Lower leg skin (tissue), 4 donors: ENCODE measurements around the gene TMEM165. TPM values are rescaled to one million over a fixed set of nuclear protein-coding genes. Genes with fewer than 3 reads are reported as not detected.

Source experiments
- DNase-seq, 2 donors: peaks; one replicate each; pipeline ENCODE4 v3.0.0-alpha.2; 2019; ENCODE audit warnings: low spot score in 2 of 2
- H3K4me3 ChIP-seq: fragments of 200-600 bp; sonication (generic); 2 replicates; pipeline ENCODE4 v1.5.1; 2017; ENCODE audit warnings: mild to moderate bottlenecking, low read depth; ENCODE audit not compliant: poor library complexity, severe bottlenecking
- POLR2A ChIP-seq, 2 donors: fragments of 450-650 bp; IDR thresholded peaks; one replicate each; pipeline ENCODE4 v1.6.1; 2016 to 2017; ENCODE audit warnings: antibody characterized with exemption in 2 of 2, mild to moderate bottlenecking in 1 of 2, moderate library complexity in 1 of 2
- WGBS, 2 donors: methylation state at CpG; one replicate each; pipeline ENCODE4 v1.1.5; 2018; 5-methylcytosine and 5-hydroxymethylcytosine counted together
- intact Hi-C: fragments of 100-400 bp; cut with DNase I; formaldehyde crosslinking; loops from one replicate; pipeline ENCODE4 v1.15.0; 2023; ENCODE audit warnings: low total_unique reads
- total RNA-seq, 4 donors: library from RNA; depleted of rRNA; stranded (reverse); fragments of >200 nt; gene quantifications; one replicate each; pipeline ENCODE4 v1.1.0, GENCODE V29; 2016
- TF ChIP-seq, protein P1 (sequence below), 3 donors: fragments of 450-650 bp; IDR thresholded peaks; one replicate each; pipeline ENCODE4 v1.5.1; 2016; ENCODE audit warnings: antibody characterized with exemption in 3 of 3, mild to moderate bottlenecking in 3 of 3, moderate library complexity in 2 of 3

The TMEM165 gene
- total RNA-seq, 4 donors from 2014 or later = 84.1 to 149 (median 91.4) TPM

DNA sequence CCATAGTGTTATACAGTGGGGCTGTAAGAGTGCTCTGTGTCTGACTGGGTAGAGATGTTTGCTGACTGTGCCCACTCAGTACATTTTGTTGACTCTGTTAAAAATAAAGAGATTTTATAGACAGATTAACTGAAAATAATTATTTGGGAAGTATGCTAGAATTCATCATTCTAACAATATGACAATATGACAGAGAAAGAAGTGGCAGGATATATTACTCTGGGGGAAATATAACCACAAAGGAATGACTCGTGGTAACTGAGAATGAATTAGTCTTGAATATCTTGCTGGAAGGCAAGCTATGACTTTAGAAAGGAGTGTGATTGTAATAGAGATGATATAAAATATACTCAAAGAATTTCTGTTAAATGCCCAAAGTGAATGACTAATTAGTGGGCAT lies 46.8 kb downstream of the TMEM165 start:
- WGBS, 2 donors = 70 to 85% methylated on average over 1 of the region's 1 CpG
- TF ChIP-seq, protein P1, sequence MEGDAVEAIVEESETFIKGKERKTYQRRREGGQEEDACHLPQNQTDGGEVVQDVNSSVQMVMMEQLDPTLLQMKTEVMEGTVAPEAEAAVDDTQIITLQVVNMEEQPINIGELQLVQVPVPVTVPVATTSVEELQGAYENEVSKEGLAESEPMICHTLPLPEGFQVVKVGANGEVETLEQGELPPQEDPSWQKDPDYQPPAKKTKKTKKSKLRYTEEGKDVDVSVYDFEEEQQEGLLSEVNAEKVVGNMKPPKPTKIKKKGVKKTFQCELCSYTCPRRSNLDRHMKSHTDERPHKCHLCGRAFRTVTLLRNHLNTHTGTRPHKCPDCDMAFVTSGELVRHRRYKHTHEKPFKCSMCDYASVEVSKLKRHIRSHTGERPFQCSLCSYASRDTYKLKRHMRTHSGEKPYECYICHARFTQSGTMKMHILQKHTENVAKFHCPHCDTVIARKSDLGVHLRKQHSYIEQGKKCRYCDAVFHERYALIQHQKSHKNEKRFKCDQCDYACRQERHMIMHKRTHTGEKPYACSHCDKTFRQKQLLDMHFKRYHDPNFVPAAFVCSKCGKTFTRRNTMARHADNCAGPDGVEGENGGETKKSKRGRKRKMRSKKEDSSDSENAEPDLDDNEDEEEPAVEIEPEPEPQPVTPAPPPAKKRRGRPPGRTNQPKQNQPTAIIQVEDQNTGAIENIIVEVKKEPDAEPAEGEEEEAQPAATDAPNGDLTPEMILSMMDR (IDR thresholded peaks at IDR 0.05) = no peak
- TF ChIP-seq POLR2A (IDR thresholded peaks at IDR 0.05) = no peak
- DNase-seq = no peak
- no peak overlapping the region for H3K4me3 ChIP-seq
- intact Hi-C loops = no loop called here

DNA sequence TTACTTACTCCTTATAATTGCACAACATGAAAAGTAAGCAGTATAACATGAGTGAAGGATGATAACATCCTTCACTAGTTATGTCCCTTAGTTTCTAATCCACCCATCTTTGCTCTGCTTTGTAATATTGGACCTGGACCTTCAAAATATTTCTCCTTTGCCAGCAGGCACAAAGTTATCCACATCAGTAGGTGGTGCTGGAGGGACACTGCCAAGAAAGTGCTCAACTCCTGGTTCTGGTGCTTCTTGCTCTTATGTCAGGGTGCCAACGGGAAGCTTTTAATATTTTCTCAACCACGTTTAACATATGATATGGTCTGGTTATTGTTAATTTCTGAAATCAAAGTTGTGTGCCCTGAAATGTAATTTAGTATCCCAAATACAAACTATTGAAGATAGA lies 49.1 kb downstream of the TMEM165 start:
- TF ChIP-seq, protein P1 (IDR thresholded peaks at IDR 0.05) = no peak
- no peak for TF ChIP-seq POLR2A (IDR thresholded peaks at IDR 0.05)
- WGBS, 2 donors = 22 to 23% methylated on average over 2 of the region's 2 CpGs
- no peak for DNase-seq
- no peak overlapping the region for H3K4me3 ChIP-seq
- intact Hi-C loops = no loop called here

DNA sequence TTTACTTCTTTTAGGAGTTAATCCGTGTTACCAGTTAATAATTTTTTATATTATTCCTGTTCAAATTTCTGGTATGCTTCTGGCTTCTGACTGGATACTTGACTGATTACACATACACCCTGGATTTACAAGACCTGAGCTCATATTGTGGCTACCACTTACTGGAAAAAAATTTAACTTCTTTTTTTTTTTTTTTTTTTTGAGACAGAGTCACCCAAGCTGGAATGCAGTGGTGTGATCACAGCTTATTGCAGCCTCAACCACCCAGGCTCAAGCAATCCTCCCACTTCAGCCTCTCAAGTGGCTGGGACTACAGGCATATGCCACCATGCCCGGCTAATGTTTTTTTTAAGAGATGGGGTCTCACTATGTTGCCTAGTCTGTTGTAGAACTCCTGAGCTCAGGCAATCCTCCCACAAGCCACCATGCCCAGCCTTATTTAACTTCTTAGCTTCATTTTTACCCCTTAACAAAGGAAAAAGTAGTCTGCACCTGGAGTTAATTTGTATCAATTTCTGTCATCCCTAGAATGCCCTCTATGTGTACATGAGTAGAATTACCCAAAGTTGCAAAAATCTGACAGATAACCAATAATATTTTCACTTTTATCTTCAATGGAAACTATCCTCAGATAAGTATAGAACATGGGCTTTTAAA lies 50.3 kb downstream of the TMEM165 start:
- H3K4me3 ChIP-seq = no peak overlapping the region
- intact Hi-C loops = no loop called here
- WGBS, 2 donors = 88 to 98% methylated on average over 2 of the region's 2 CpGs
- no peak for DNase-seq
- TF ChIP-seq, protein P1 (IDR thresholded peaks at IDR 0.05) = no peak
- no peak for TF ChIP-seq POLR2A (IDR thresholded peaks at IDR 0.05)

DNA sequence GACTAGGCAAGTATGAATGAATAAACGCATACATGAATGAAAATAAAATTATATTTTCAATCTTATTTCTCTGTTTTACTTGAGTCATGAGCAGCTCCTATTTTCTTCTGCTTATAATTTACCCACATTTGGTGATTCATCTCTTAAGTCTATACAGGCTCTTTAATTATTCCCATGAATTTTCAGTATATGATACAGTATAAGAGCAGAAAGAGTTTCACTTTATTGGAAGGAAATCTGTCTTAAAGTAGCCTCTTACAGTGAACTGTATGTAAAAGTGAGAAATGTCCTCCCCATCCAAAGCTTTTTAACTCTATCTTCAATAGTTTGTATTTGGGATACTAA lies 50.8 kb downstream of the TMEM165 start:
- 88 to 98% methylated on average over 1 of the region's 1 CpG for WGBS, 2 donors
- no peak for DNase-seq
- TF ChIP-seq, protein P1 (IDR thresholded peaks at IDR 0.05) = no peak
- no peak overlapping the region for H3K4me3 ChIP-seq
- intact Hi-C loops = no loop called here

DNA sequence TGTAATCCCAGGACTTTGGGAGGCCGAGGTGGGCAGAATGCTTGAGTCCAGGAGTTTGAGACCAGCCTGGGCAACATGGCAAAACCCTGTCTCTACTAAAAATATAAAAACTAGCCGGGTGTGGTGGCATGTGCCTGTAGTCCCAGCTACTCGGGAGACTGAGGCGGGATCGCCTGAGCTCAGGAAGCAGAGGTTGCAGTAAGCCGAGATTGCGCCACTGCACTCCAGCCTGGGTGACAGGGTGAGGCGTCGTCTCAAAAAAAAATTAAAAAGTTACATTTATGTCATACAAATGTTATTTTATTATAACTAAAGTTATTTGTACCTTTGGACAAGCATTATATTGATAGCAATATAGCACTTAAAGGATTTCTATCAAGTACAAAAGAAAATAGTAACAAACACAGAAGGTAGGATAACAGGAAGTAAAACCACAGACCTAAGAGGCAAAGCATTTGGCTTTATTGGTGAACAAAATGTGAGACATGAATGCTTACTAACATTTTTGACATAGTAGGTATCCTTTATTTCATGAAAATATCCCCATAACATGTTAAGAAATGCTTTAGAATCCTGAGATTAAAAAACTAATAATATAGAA lies 51.5 kb downstream of the TMEM165 start:
- no peak overlapping the region for H3K4me3 ChIP-seq
- no peak for DNase-seq
- intact Hi-C loops = no loop called here
- 88 to 94% methylated on average over 9 of the region's 9 CpGs for WGBS, 2 donors
- TF ChIP-seq, protein P1 (IDR thresholded peaks at IDR 0.05) = no peak
- TF ChIP-seq POLR2A (IDR thresholded peaks at IDR 0.05) = no peak

DNA sequence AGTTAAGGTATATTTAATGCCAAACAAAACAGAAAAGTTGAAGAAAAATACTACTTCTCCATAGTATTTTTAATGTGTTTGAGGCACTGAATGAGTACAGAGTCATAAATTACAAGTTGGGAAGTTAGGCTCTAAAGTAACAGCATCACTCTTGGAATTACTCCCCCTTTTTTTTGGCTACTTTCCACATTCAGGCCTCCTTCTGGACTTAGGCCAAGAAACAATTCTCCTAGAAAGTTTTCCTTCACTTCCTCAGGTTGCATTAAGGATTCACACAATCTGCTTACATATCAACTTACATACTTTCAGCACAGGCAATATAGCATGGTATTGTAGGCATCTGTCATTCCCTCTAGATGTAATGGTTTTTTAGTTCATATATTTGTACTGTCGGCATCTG lies 52.1 kb downstream of the TMEM165 start:
- DNase-seq = no peak
- 83 to 87% methylated on average over 1 of the region's 1 CpG for WGBS, 2 donors
- no peak for TF ChIP-seq POLR2A (IDR thresholded peaks at IDR 0.05)
- TF ChIP-seq, protein P1 (IDR thresholded peaks at IDR 0.05) = no peak
- intact Hi-C loops = no loop called here
- no peak overlapping the region for H3K4me3 ChIP-seq
